Activated CD8-positive, alpha-beta memory T cell treated with anti-CD3 and anti-CD28 coated beads, Interleukin-2, amount 50 U/mL, for 24 hours (primary cell): ENCODE measurements around the gene SOX12.
"Not testable (repeated sequence)": the region's sequence is repeated elsewhere in the genome, so short reads cannot be mapped to it uniquely, and the experiment has no call there.

Experiments used
- DNase-seq: peaks from one replicate; pipeline ENCODE4 v3.0.0-alpha.2; 2020; ENCODE audit errors: extremely low read depth

Gene SOX12

GRCh38 chr20:362271-363254, 37.2 kb downstream of the SOX12 start:
- no peak for DNase-seq

DNA sequence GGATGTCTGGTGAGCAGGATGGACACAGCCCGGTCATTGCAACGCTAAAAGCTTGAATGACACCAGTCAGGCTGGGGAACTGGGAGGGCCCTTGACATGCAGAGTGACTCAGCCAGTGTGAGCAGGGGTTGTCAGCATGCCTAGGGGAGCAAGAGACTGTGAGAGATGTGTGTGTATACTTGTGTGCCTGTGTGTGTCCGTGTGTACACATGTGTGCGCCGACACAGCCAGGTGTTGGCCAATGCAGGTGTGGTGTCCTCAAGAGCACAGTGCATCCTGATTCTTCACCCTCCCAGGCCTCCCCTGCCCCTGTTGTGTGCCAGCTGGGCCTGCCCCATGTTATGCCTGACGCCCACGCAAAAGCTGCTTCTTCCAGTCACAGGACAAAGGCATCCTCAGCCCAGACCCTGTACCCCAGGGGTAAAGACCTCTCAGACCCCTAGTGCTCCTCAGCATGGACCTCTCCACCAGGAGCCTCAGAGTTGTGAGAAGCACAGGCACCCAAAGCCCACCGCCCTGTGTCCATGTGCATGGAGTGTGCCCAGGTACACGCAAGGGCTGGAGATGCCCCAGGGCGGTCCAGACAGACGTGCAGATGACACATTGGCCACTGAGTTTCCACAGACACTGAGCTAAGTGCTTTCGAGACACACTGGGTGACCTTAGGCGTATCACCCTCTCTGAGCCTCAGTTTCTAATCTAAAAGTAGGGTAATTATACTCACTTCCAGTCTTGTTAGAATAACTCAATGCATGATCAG, 38.1 kb downstream of the SOX12 start:
- no peak for DNase-seq

- no peak for DNase-seq
Measured at GRCh38 chr20:364905-365794, 39.8 kb downstream of the SOX12 start.

DNA sequence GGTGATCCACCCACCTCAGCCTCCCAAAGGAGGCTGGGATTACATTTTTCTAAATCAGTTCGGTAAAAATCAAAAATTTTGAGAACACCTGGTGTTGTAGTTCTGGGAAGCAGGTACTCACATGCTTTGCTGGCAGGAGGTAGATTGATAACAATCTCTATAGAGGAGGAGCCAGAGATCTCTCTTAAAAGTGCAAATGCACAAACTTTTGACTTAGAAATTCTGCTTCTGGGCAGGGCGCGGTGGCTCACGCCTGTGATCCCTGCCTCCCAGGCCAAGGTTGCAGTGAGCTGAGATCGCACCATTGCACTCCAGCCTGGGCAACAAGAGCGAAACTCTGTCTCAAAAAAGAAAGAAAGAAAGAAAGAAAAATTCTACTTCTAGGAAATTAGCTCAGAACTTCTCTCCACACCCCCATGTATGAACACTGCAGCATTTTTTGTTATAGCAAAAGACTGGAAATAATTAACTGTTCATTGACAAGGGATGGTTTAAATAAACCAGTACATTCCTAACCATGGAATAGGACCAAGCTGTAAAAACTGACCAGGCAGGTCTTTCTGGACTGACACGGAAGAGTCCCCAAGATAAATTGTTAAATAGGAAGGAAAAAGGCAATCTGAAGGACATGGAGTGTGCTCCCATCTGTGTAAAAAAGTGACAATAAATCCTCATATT, 40.8 kb downstream of the SOX12 start:
- DNase-seq, result no peak

- DNase-seq, result no peak
Measured at GRCh38 chr20:366719-367485, 41.5 kb downstream of the SOX12 start.

DNA sequence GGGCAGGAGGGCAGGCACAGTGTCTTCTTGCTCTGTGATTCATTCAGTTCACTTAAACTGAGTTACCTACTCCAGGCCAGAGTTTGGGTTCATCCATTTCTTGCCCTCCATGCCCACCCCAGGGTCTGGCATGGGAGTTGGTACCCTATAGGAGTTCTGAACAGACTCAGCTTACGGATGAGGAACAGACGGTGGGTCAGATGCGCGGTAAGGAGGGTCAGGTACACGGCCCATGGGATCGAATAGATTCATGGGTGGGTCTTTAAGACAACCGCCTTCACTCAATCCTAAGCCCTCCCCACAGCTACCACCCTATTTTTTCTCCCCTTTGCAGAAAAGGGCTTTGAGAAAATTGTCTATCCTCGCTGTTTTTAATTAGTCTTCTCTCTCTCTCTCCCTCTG, 42.1 kb downstream of the SOX12 start:
- DNase-seq, result no peak

GRCh38 chr20:368915-369314, 43.6 kb downstream of the SOX12 start:
- DNase-seq, result no peak

- no peak for DNase-seq
Measured at GRCh38 chr20:370151-370600, 44.8 kb downstream of the SOX12 start.

DNA sequence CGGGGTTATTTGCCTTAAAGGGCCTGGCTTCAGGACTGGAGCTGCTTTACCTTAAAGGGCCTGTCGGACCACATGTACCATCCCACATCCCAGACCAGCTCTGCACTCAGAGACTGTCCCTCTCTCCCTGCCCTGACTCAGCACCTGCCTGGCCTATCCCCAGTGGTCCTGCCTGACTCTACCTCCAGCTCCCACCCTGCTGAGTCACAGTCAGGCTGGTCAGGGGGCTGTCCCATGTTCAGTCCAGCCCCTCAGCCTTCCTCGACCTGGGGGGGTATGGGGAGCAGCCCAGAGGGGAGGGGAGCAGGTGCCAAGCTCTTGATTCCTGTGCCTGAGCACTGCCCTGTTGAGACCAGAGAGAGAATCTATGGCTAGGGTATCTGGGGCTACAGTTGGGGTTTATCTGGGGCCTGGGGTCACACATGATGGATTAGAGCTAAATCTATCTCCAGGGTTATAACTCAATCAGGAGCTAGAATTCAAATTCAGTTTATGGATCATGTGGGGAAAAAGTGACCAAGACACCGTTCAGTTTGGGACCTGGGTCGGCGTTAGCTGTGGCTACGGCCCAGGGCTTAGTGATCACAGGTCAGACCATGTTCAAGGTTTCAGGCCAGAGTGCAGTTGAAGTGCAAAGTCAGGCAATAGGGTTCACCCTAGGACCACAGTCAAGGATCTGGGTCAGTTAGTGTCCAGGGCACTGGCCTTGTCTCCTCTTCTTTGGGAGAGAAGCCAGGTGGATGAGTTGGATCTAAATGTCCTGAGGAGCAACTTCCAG, 45.8 kb downstream of the SOX12 start:
- DNase-seq, result no peak

DNA sequence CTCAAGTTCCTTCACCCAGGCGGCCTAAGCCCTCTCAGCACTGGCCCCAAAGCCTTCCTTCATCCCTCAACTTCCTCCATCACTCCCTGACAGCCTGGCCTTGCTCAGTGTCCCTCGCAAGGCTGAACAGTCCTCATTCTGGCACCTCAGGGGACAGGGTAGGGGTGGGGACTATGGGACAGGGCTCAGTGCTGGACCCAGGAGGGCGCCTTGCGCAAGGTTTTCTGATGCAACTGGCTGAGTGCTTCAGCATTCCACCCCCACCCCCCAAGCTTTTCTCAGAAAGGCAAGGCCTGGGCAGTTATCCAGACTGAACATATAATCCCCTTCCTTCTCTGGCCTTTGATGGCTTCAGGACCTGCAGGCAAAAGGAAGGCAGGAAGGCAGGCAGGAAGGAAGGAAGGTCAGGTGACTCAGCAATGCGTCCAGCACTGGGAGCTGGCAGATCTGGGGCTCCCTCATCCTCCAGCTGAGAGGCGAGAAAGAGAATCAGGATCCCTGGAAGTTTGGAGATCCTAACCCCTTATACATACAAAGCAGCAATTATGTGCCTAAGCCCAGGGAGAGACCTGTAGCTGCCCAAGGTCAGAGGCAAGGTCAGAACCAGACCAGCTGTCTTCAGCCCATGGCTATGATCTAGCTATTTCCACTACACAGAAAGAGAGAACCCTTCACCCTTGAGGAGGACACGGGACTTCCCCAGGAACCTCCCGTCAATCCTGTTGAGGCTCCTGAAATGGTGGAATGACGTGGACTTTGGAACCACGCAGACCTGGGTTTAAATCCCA, 46.6 kb downstream of the SOX12 start:
- no peak for DNase-seq

GRCh38 chr20:372543-373082, 47.3 kb downstream of the SOX12 start:
- DNase-seq, result not testable (repeated sequence)

DNA sequence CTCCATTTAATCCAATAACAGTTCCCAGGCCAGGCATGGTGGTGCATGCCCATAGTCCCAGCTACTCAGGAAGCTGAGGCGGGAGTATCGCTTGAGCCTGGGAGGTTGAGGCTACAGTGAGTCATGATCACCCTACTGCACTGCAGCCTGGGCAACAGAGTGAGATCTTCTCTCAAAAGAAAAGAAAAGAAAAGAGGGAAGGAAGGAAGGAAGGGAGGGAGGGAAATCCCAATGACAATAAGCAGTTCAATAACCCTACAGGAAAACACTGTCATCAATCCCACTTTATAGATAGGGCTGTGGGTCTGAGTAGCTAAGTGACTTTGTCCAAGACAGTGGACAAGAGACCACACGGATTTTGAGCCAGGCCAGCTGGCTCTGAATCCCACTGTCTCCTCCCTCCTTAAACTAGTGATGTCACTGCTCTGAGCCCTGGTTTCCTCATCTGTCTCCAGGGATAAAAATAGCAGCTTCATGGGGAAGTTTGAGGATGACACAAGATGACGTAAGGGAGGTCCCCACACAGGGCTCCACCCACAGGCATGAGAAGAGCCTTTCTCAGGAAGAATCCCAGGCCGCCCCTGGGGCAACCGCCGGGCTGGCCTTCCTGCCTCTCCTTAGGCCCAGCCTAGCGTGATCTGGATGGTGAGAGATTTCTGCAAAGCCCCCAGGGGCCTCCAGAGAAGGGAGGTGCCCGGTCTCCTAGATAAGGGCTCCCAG, 48.0 kb downstream of the SOX12 start:
- no peak for DNase-seq

DNA sequence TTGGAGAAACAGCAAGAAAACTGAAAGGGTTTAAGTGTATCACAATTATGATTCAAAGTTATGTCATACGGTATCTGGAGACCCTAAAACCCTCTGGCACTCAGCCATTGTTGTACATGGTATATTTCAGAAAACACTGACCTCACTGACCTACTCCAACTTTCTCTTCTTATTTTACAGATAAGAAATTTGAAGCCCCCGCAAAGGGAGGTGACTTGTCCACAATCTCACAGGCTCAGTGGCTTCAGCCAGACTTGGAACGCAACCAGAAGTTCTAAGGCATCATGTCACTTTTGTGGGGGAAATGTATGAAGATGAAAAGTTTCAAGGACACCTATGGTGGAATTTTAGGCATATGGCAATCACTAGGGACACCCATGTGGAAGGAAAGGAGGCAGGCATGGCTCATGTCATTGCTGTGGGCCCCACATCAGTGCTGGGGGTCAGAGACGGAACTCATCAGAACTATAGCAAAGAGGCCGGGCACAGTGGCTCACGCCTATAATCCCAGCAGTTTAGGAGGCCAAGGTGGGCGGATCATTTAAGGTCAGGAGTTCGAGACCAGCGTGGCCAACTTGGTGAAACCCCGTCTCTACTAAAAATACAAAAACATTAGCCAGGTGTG, 50.0 kb downstream of the SOX12 start:
- no peak for DNase-seq

GRCh38 chr20:376089-376488, 50.7 kb downstream of the SOX12 start:
- no peak for DNase-seq

GRCh38 chr20:376750-377149, 51.4 kb downstream of the SOX12 start:
- DNase-seq, result no peak

DNA sequence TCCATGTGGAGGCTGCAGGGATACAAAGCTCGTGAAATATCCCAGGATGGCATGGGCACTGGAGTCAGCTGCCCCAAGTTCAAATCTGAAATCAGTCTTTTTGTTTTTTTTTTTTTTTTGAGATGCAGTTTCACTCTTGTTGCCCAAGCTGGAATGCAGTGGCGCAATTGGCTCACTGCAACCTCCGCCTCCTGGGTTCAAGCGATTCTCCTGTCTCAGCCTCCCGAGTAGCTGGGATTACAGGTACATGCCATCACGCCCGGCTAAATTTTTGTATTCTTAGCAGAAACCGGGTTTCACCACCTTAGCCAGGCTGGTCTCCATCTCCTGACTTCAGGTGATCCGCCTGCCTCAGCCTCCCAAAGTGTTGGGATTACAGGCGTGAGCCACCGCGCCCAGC, 52.2 kb downstream of the SOX12 start:
- not testable (repeated sequence) for DNase-seq

- DNase-seq, result no peak
Measured at GRCh38 chr20:378961-379336, 53.6 kb downstream of the SOX12 start.
